Neural cell (in vitro differentiated cells): ENCODE data around the gene INSR. TPM values are rescaled to one million over a fixed set of nuclear protein-coding genes. Genes with fewer than 3 reads are reported as not detected.

ENCODE experiments used
- H2AFZ ChIP-seq: fragments of 200-600, 300-800 bp; sonication (generic), shearing (Covaris generic); 2 replicates; pipeline ENCODE4 v1.6.0; 2014; ENCODE audit warnings: low read depth, mild to moderate bottlenecking, antibody characterized with exemption, low read length, moderate library complexity
- H3F3A ChIP-seq: fragments of 200-600 bp; shearing (Covaris generic); 2 replicates; pipeline ENCODE4 v1.6.1; 2016; ENCODE audit warnings: mild to moderate bottlenecking, moderate library complexity, mixed read lengths, antibody characterized with exemption, low read length; ENCODE audit not compliant: insufficient read depth, poor library complexity, severe bottlenecking
- H3K27ac ChIP-seq: fragments of 200-600, 300-800 bp; sonication (generic), shearing (Covaris generic); 2 replicates; pipeline ENCODE4 v1.5.1; 2014; ENCODE audit warnings: mild to moderate bottlenecking, low read length, moderate library complexity
- H3K27me3 ChIP-seq: fragments of 300-800, 200-600 bp; sonication (generic), shearing (Covaris generic); 2 replicates; pipeline ENCODE4 v1.6.0; 2014; ENCODE audit warnings: mild to moderate bottlenecking, low read depth, low read length, moderate library complexity; ENCODE audit not compliant: insufficient read depth
- H3K36me3 ChIP-seq: fragments of 300-800, 200-600 bp; sonication (generic), shearing (Covaris generic); 2 replicates; pipeline ENCODE4 v1.5.1; 2014; ENCODE audit warnings: mild to moderate bottlenecking, antibody characterized with exemption, low read length, moderate library complexity; ENCODE audit not compliant: insufficient read depth
- H3K4me2 ChIP-seq: fragments of 300-800, 200-600 bp; sonication (generic), shearing (Covaris generic); 2 replicates; pipeline ENCODE4 v1.6.0; 2014; ENCODE audit warnings: mild to moderate bottlenecking, low read length
- H3K4me3 ChIP-seq: fragments of 300-800, 200-600 bp; sonication (generic), shearing (Covaris generic); 2 replicates; pipeline ENCODE4 v1.5.1; 2014; ENCODE audit warnings: mild to moderate bottlenecking, low read length, moderate library complexity
- H3K79me2 ChIP-seq: fragments of 200-600 bp; shearing (Covaris generic); replicated peaks from 2 replicates; pipeline ENCODE4 v1.6.0; 2014; ENCODE audit warnings: mild to moderate bottlenecking, low read length, moderate library complexity; ENCODE audit not compliant: insufficient read depth
- H3K9ac ChIP-seq: fragments of 300-800, 200-600 bp; sonication (generic), shearing (Covaris generic); 2 replicates; pipeline ENCODE4 v1.6.1; 2016; ENCODE audit warnings: mild to moderate bottlenecking, low read length, mixed read lengths
- H3K9me2 ChIP-seq: fragments of 200-600 bp; shearing (Covaris generic); 2 replicates; pipeline ENCODE4 v1.6.1; 2016; ENCODE audit warnings: mild to moderate bottlenecking, low read length, mixed read lengths; ENCODE audit not compliant: insufficient read depth
- H3K9me3 ChIP-seq: fragments of 200-600, 300-800 bp; sonication (generic), shearing (Covaris generic); 2 replicates; pipeline ENCODE4 v1.6.1; 2016; ENCODE audit warnings: mild to moderate bottlenecking, mixed run types, low read length, moderate library complexity, mixed read lengths
- H4K20me1 ChIP-seq: fragments of 200-600 bp; shearing (Covaris generic); 2 replicates; pipeline ENCODE4 v1.6.1; 2016; ENCODE audit warnings: mild to moderate bottlenecking, mixed run types; ENCODE audit not compliant: insufficient read depth
- EP300 ChIP-seq: fragments of 450-650 bp; conservative IDR thresholded peaks from 2 replicates; pipeline ENCODE4 v1.6.1; 2014; ENCODE audit warnings: antibody characterized with exemption, mild to moderate bottlenecking, moderate library complexity; ENCODE audit not compliant: poor library complexity, severe bottlenecking
- EZH2 ChIP-seq: fragments of 200-600, 300-800 bp; shearing (Covaris generic), sonication (generic); IDR thresholded peaks from 2 replicates; pipeline ENCODE4 v1.6.1; 2014; ENCODE audit warnings: antibody characterized with exemption, low read length, borderline replicate concordance, mild to moderate bottlenecking; ENCODE audit not compliant: insufficient read depth, poor library complexity, severe bottlenecking
- MXI1 ChIP-seq: fragments of 450-650 bp; conservative IDR thresholded peaks from 2 replicates; pipeline ENCODE4 v1.6.1; 2014; ENCODE audit warnings: antibody characterized with exemption, mild to moderate bottlenecking; ENCODE audit not compliant: poor library complexity, severe bottlenecking
- POLR2AphosphoS5 ChIP-seq: IDR thresholded peaks from 2 replicates; pipeline ENCODE4 v1.6.1; 2012
- RAD21 ChIP-seq: fragments of 450-650 bp; conservative IDR thresholded peaks from 2 replicates; pipeline ENCODE4 v1.6.1; 2014; ENCODE audit warnings: antibody characterized with exemption, mild to moderate bottlenecking, moderate library complexity
- SMC3 ChIP-seq: fragments of 450-650 bp; conservative IDR thresholded peaks from 2 replicates; pipeline ENCODE4 v1.6.1; 2014; ENCODE audit warnings: antibody characterized with exemption, mild to moderate bottlenecking, moderate library complexity; ENCODE audit not compliant: poor library complexity
- TAF1 ChIP-seq: IDR thresholded peaks from 2 replicates; pipeline ENCODE4 v1.6.1; 2012; ENCODE audit warnings: low read depth
- polyA plus RNA-seq: library from polyadenylated mRNA; depleted of rRNA; stranded (reverse); fragments of >200 nt; gene quantifications from 2 replicates; pipeline ENCODE4 v1.2.3, GENCODE V29; 2014
- TF ChIP-seq, protein P1 (sequence below): IDR thresholded peaks from 2 replicates; pipeline ENCODE4 v1.6.1; 2012; ENCODE audit warnings: borderline replicate concordance
- TF ChIP-seq, protein P2 (sequence below): fragments of 450-650 bp; IDR thresholded peaks from 2 replicates; pipeline ENCODE4 v1.5.1; 2014; ENCODE audit warnings: antibody characterized with exemption, mild to moderate bottlenecking, moderate library complexity; ENCODE audit not compliant: poor library complexity, severe bottlenecking

Gene INSR
- polyA plus RNA-seq, 1 donor from 2014 or later = 16.0 TPM

DNA sequence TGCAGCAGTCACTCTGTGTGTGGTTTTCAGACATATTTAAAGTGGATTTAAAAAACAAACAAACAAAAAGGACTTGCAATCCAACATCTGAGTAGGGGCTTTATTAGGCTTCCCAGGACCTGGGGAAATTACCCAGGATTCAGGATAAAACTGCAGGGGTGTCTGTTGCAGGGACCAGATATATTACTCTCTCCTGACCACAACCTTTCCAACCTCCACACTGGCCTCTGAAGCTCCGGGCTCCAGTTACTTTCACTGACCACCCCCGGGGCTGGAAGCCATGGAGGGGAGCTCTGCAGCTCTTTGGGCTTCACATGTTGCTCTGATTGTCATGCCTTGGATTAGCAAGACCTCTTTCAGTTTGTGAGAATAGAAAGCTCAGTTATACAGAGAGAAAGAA is 75.2 kb downstream of the INSR start:
- H3K4me2 ChIP-seq = no peak overlapping the region

DNA sequence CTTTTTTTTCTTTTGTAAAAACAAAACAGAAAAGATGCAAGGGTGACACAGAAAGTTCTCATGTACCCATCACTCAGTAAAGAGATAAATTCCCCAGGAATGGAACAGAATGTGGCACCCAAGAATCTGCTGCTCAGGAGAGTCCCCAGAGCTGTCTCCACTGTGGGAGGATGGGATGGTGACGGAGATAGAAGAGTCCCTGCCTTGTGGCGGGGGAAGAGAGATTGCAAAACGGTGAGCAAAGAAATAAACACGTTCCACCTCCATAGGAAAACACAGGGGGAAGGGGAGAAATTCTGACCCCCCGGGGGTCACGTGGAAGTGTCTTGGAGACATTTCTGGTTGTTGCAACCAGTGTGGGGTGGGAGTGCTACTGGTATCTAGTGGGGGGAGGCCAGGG is 76.4 kb downstream of the INSR start:
- no peaks in the 10 kb centered on the region for H3K79me2 ChIP-seq
- H3K9me2 ChIP-seq = no peaks in the 10 kb centered on the region
- TF ChIP-seq, protein P1, sequence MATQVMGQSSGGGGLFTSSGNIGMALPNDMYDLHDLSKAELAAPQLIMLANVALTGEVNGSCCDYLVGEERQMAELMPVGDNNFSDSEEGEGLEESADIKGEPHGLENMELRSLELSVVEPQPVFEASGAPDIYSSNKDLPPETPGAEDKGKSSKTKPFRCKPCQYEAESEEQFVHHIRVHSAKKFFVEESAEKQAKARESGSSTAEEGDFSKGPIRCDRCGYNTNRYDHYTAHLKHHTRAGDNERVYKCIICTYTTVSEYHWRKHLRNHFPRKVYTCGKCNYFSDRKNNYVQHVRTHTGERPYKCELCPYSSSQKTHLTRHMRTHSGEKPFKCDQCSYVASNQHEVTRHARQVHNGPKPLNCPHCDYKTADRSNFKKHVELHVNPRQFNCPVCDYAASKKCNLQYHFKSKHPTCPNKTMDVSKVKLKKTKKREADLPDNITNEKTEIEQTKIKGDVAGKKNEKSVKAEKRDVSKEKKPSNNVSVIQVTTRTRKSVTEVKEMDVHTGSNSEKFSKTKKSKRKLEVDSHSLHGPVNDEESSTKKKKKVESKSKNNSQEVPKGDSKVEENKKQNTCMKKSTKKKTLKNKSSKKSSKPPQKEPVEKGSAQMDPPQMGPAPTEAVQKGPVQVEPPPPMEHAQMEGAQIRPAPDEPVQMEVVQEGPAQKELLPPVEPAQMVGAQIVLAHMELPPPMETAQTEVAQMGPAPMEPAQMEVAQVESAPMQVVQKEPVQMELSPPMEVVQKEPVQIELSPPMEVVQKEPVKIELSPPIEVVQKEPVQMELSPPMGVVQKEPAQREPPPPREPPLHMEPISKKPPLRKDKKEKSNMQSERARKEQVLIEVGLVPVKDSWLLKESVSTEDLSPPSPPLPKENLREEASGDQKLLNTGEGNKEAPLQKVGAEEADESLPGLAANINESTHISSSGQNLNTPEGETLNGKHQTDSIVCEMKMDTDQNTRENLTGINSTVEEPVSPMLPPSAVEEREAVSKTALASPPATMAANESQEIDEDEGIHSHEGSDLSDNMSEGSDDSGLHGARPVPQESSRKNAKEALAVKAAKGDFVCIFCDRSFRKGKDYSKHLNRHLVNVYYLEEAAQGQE = no peak
- TF ChIP-seq EP300 (no peak), MXI1 (no peak), RAD21 (no peak), POLR2AphosphoS5 (no peak), TAF1 (no peak), EZH2 (no peak), SMC3 (no peak)
- TF ChIP-seq, protein P2, sequence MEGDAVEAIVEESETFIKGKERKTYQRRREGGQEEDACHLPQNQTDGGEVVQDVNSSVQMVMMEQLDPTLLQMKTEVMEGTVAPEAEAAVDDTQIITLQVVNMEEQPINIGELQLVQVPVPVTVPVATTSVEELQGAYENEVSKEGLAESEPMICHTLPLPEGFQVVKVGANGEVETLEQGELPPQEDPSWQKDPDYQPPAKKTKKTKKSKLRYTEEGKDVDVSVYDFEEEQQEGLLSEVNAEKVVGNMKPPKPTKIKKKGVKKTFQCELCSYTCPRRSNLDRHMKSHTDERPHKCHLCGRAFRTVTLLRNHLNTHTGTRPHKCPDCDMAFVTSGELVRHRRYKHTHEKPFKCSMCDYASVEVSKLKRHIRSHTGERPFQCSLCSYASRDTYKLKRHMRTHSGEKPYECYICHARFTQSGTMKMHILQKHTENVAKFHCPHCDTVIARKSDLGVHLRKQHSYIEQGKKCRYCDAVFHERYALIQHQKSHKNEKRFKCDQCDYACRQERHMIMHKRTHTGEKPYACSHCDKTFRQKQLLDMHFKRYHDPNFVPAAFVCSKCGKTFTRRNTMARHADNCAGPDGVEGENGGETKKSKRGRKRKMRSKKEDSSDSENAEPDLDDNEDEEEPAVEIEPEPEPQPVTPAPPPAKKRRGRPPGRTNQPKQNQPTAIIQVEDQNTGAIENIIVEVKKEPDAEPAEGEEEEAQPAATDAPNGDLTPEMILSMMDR = no peak
- H2AFZ ChIP-seq = no peak overlapping the region
- no peak overlapping the region for H3K9ac ChIP-seq
- H3K9me3 ChIP-seq = no peaks in the 10 kb centered on the region
- H4K20me1 ChIP-seq = no peaks in the 10 kb centered on the region
- no peaks in the 10 kb centered on the region for H3F3A ChIP-seq
- no peaks in the 10 kb centered on the region for H3K27me3 ChIP-seq
- no peak overlapping the region for H3K4me2 ChIP-seq
- H3K4me3 ChIP-seq = no peak overlapping the region
- H3K36me3 ChIP-seq = no peaks in the 10 kb centered on the region
- H3K27ac ChIP-seq = no peak overlapping the region

More for the DNA sequence above, 75.2 kb downstream of the INSR start:
- no peak overlapping the region for H2AFZ ChIP-seq
- H3K36me3 ChIP-seq = no peaks in the 10 kb centered on the region
- no peak overlapping the region for H3K9ac ChIP-seq
- H4K20me1 ChIP-seq = no peaks in the 10 kb centered on the region
- H3K27me3 ChIP-seq = no peaks in the 10 kb centered on the region
- no peaks in the 10 kb centered on the region for H3K79me2 ChIP-seq
- no peaks in the 10 kb centered on the region for H3K9me3 ChIP-seq
- TF ChIP-seq, protein P2 = no peak
- no peak for TF ChIP-seq MXI1
- no peak for TF ChIP-seq RAD21
- TF ChIP-seq, protein P1 = no peak
- no peak for TF ChIP-seq EP300
- no peak for TF ChIP-seq TAF1
- no peak for TF ChIP-seq SMC3
- no peak for TF ChIP-seq POLR2AphosphoS5
- no peak for TF ChIP-seq EZH2
- H3K4me3 ChIP-seq = no peak overlapping the region
- H3K9me2 ChIP-seq = no peaks in the 10 kb centered on the region
- H3K27ac ChIP-seq = no peak overlapping the region
- H3F3A ChIP-seq = no peaks in the 10 kb centered on the region
